Tibial artery (tissue), 4 donors: ENCODE results near the gene PRDM8.
"Not testable (repeated sequence)": the region's sequence is repeated elsewhere in the genome, so short reads cannot be mapped to it uniquely, and the experiment has no call there.

Experiments
- DNase-seq, 2 donors: peaks; one replicate each; pipeline ENCODE4 v3.0.0-alpha.2; 2019
- H3K27ac ChIP-seq, 2 donors: fragments of 200-600 bp; sonication (generic) in 1 of 2; 1 replicate in 1 of 2; 2 replicates in 1 of 2; pipeline ENCODE4 v1.5.1; 2018 to 2019; ENCODE audit warnings: mild to moderate bottlenecking in 1 of 2
- H3K27me3 ChIP-seq, 2 donors: fragments of 200-600 bp; sonication (generic) in 1 of 2; one replicate each; pipeline versions ENCODE4 v1.5.1 to v1.6.0; 2016 to 2019
- H3K36me3 ChIP-seq, 3 donors: fragments of 200-600 bp; sonication (generic) in 2 of 3; one replicate each; pipeline ENCODE4 v1.5.1; 2016 to 2019; ENCODE audit warnings: mild to moderate bottlenecking in 2 of 3
- H3K4me1 ChIP-seq, 4 donors: fragments of 200-600 bp; sonication (generic) in 2 of 4; 1 replicate in 3 of 4; 2 replicates in 1 of 4; pipeline ENCODE4 v1.5.1; 2016 to 2019
- H3K4me3 ChIP-seq, 2 donors: fragments of 200-600 bp; sonication (generic) in 1 of 2; 1 replicate in 1 of 2; 2 replicates in 1 of 2; pipeline ENCODE4 v1.5.1; 2018 to 2019; ENCODE audit warnings: mild to moderate bottlenecking in 2 of 2
- H3K9me3 ChIP-seq, 3 donors: fragments of 200-600 bp; sonication (generic) in 1 of 3; one replicate each; pipeline ENCODE4 v1.5.1; 2016 to 2019
- CTCF ChIP-seq, 2 experiments: fragments of 200-600 bp in 1 of 2; fragments of 450-650 bp in 1 of 2; IDR thresholded peaks; one replicate each; pipeline ENCODE4 v1.5.1; 2017 to 2019; ENCODE audit warnings: antibody characterized with exemption in 2 of 2, mild to moderate bottlenecking in 1 of 2, moderate library complexity in 1 of 2
- intact Hi-C: fragments of 100-400 bp; cut with DNase I; formaldehyde crosslinking; loops from one replicate; pipeline ENCODE4 v1.15.0; 2023; ENCODE audit warnings: low total_unique reads

Gene PRDM8

GRCh38 chr4:80240976-80241375 lies 43.7 kb downstream of the PRDM8 start:
- peaks cover 0 to 11% of the 10 kb centered on the region in 2 donors for H3K27me3 ChIP-seq
- no peaks in the 10 kb centered on the region for H3K9me3 ChIP-seq
- no peaks in the 10 kb centered on the region for H3K36me3 ChIP-seq
- intact Hi-C loops, result no loop called here
- no peak overlapping the region for H3K4me3 ChIP-seq
- H3K27ac ChIP-seq, result no peak overlapping the region
- H3K4me1 ChIP-seq, result no peaks in the 10 kb centered on the region
- TF ChIP-seq CTCF (IDR thresholded peaks at IDR 0.05), result no peak
- DNase-seq, result no peak

GRCh38 chr4:80243274-80244018 lies 46.1 kb downstream of the PRDM8 start:
- no peak for DNase-seq
- TF ChIP-seq CTCF (IDR thresholded peaks at IDR 0.05), result no peak
- H3K27me3 ChIP-seq, result peaks cover 0 to 11% of the 10 kb centered on the region in 2 donors

GRCh38 chr4:80247484-80247883 lies 50.2 kb downstream of the PRDM8 start:
- H3K4me1 ChIP-seq, H3K9me3 ChIP-seq, H3K36me3 ChIP-seq, DNase-seq, H3K4me3 ChIP-seq, intact Hi-C loops, H3K27ac ChIP-seq: not testable (repeated sequence)
- H3K27me3 ChIP-seq, result peaks cover 0 to 12% of the 10 kb centered on the region in 2 donors

More at GRCh38 chr4:80243274-80244018, 46.1 kb downstream of the PRDM8 start:
- Histone ChIP-seq H3K27ac (no peak overlapping the region), H3K36me3 (no peaks in the 10 kb centered on the region), H3K4me3 (no peak overlapping the region), H3K9me3 (no peaks in the 10 kb centered on the region), H3K4me1 (no peaks in the 10 kb centered on the region)
- intact Hi-C loops, result no loop called here

GRCh38 chr4:80249144-80249543 lies 51.8 kb downstream of the PRDM8 start:
- Histone ChIP-seq H3K36me3 (no peaks in the 10 kb centered on the region), H3K4me3 (no peak overlapping the region), H3K27ac (no peak overlapping the region), H3K9me3 (no peaks in the 10 kb centered on the region), H3K27me3 (peaks cover 0 to 3% of the 10 kb centered on the region in 2 donors), H3K4me1 (no peaks in the 10 kb centered on the region)
- no peak for DNase-seq
- intact Hi-C loops, result no loop called here
- TF ChIP-seq CTCF (IDR thresholded peaks at IDR 0.05), result no peak

GRCh38 chr4:80252427-80252826 lies 55.1 kb downstream of the PRDM8 start:
- intact Hi-C loops, result no loop called here
- Histone ChIP-seq H3K4me1 (no peaks in the 10 kb centered on the region), H3K27me3 (peaks cover 0 to 22% of the 10 kb centered on the region in 2 donors), H3K4me3 (no peak overlapping the region), H3K9me3 (no peaks in the 10 kb centered on the region), H3K27ac (no peak overlapping the region), H3K36me3 (no peaks in the 10 kb centered on the region)
- TF ChIP-seq CTCF (IDR thresholded peaks at IDR 0.05), result no peak
- DNase-seq, result no peak

- peaks cover 0 to 22% of the 10 kb centered on the region in 2 donors for H3K27me3 ChIP-seq
- no peaks in the 10 kb centered on the region for H3K36me3 ChIP-seq
- no peak overlapping the region for H3K4me3 ChIP-seq
- DNase-seq, result no peak
- no peak overlapping the region for H3K27ac ChIP-seq
- H3K4me1 ChIP-seq, result no peaks in the 10 kb centered on the region
- H3K9me3 ChIP-seq, result no peaks in the 10 kb centered on the region
- TF ChIP-seq CTCF (IDR thresholded peaks at IDR 0.05), result no peak
- intact Hi-C loops, result no loop called here
Observed at GRCh38 chr4:80252953-80253352, 55.6 kb downstream of the PRDM8 start.
